Nephron (organoid): ENCODE measurements around the gene DNAH3.
"Not testable (repeated sequence)": the region's sequence is repeated elsewhere in the genome, so short reads cannot be mapped to it uniquely, and the experiment has no call there.

Source experiments
- H3K27ac Mint-ChIP-seq, 3 experiments: 2 replicates each; pipeline ENCODE4 v1.8.0; 2020; ENCODE audit warnings: mixed read lengths in 3 of 3, mild to moderate bottlenecking in 2 of 3, moderate library complexity in 1 of 3
- H3K27me3 Mint-ChIP-seq: 2 replicates; pipeline ENCODE4 v1.8.0; 2021; ENCODE audit warnings: low read depth, mild to moderate bottlenecking, moderate library complexity, mixed read lengths
- H3K36me3 Mint-ChIP-seq: 2 replicates; pipeline ENCODE4 v1.8.0; 2020; ENCODE audit warnings: low read depth, mixed read lengths
- H3K4me1 Mint-ChIP-seq: 2 replicates; pipeline ENCODE4 v1.8.0; 2020; ENCODE audit warnings: mixed read lengths
- H3K4me3 Mint-ChIP-seq, 3 experiments: 2 replicates each; pipeline ENCODE4 v1.8.0; 2020; ENCODE audit warnings: mild to moderate bottlenecking in 3 of 3, mixed read lengths in 3 of 3, moderate library complexity in 2 of 3
- H3K9me3 Mint-ChIP-seq: 2 replicates; pipeline ENCODE4 v1.8.0; 2020; ENCODE audit warnings: mixed read lengths
- TF ChIP-seq, protein P1 (sequence below), 3 experiments: fragments of 200-600 bp; sonication (generic); IDR thresholded peaks; one replicate each; pipeline ENCODE4 v1.5.0; 2021; ENCODE audit warnings: antibody characterized with exemption in 3 of 3; ENCODE audit not compliant: unreplicated experiment in 3 of 3

The DNAH3 gene

DNA sequence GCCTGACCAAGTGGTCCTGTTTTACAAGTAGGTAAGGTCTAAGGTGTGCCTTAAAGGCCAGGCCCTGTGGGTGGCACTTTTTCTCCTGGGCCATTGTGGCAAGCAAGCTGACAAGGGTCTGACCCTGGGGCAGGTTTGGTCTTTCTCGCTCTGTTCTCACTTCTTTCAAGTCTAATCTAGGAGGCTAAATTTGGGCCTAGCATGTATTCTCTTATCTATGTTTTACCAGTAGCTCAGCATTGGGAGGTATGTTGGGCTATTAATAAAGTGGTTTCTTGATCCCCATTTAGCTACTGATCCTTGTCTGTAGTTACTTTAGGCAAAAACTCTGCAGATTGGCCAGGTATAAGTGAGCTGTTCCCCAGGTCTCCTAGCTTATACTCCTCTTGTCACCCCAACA, 77.7 kb downstream of the DNAH3 start:
- H3K27ac Mint-ChIP-seq: no peak overlapping the region
- TF ChIP-seq, protein P1, sequence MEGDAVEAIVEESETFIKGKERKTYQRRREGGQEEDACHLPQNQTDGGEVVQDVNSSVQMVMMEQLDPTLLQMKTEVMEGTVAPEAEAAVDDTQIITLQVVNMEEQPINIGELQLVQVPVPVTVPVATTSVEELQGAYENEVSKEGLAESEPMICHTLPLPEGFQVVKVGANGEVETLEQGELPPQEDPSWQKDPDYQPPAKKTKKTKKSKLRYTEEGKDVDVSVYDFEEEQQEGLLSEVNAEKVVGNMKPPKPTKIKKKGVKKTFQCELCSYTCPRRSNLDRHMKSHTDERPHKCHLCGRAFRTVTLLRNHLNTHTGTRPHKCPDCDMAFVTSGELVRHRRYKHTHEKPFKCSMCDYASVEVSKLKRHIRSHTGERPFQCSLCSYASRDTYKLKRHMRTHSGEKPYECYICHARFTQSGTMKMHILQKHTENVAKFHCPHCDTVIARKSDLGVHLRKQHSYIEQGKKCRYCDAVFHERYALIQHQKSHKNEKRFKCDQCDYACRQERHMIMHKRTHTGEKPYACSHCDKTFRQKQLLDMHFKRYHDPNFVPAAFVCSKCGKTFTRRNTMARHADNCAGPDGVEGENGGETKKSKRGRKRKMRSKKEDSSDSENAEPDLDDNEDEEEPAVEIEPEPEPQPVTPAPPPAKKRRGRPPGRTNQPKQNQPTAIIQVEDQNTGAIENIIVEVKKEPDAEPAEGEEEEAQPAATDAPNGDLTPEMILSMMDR (IDR thresholded peaks at IDR 0.05; ENCODE audit: unreplicated experiment in 3 of 3): no peak
- peaks cover 7% of the 10 kb centered on the region for H3K27me3 Mint-ChIP-seq
- H3K9me3 Mint-ChIP-seq: no peaks in the 10 kb centered on the region
- H3K36me3 Mint-ChIP-seq: no peaks in the 10 kb centered on the region
- H3K4me1 Mint-ChIP-seq: no peaks in the 10 kb centered on the region
- H3K4me3 Mint-ChIP-seq: no peak overlapping the region

- H3K9me3 Mint-ChIP-seq: no peaks in the 10 kb centered on the region
These were observed 78.9 kb downstream of the DNAH3 start for GRCh38 chr16:21071741-21072140.

DNA sequence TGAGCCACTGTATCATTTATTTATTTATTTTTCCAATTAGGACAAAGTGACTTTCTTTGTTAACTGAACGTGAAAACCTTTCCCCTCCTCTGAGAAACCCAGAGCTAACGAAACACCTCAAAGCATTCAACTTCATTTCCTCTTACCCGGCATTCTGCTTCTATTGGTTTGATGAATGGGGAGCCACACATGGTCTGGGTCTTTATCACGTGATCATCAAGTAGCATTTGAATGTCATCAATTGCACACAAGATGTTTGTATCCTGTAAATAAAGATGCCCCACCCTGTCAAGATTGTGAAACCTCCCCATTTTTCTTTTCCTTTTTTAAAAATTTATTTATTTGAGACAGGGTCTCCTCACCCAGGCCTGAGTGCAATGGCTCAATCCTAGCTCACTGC, 80.1 kb downstream of the DNAH3 start:
- H3K4me3 Mint-ChIP-seq: no peak overlapping the region
- no peaks in the 10 kb centered on the region for H3K4me1 Mint-ChIP-seq
- peaks cover 7% of the 10 kb centered on the region for H3K27me3 Mint-ChIP-seq
- TF ChIP-seq, protein P1 (IDR thresholded peaks at IDR 0.05; ENCODE audit: unreplicated experiment in 3 of 3): no peak
- no peak overlapping the region for H3K27ac Mint-ChIP-seq
- no peaks in the 10 kb centered on the region for H3K36me3 Mint-ChIP-seq
- H3K9me3 Mint-ChIP-seq: no peaks in the 10 kb centered on the region

More at GRCh38 chr16:21071741-21072140, 78.9 kb downstream of the DNAH3 start:
- Mint-ChIP-seq H3K27ac (no peak overlapping the region), H3K27me3 (peaks cover 7% of the 10 kb centered on the region), H3K4me1 (no peaks in the 10 kb centered on the region), H3K36me3 (no peaks in the 10 kb centered on the region), H3K4me3 (no peak overlapping the region)
- TF ChIP-seq, protein P1 (IDR thresholded peaks at IDR 0.05; ENCODE audit: unreplicated experiment in 3 of 3): no peak

DNA sequence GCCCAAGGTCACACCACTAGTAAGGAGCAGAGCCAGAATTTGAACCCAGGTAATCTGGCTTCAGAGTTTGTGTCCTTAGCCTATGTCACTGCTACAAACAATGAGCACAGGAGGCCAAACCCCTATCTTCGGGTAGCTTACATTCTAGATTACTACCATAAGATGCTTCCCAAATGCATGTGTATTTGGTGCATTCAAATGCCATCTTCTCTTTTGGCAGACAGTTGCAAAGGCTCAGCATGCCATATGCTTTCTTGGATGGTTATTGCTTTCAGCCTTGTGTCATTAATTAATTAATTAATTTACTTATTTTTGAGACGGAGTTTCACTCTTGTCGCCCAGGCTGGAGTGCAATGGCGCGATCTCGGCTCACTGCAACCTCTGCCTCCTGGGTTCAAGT, 80.7 kb downstream of the DNAH3 start:
- TF ChIP-seq, protein P1 (IDR thresholded peaks at IDR 0.05; ENCODE audit: unreplicated experiment in 3 of 3): no peak
- no peaks in the 10 kb centered on the region for H3K36me3 Mint-ChIP-seq
- H3K27ac Mint-ChIP-seq: no peak overlapping the region
- peaks cover 7% of the 10 kb centered on the region for H3K27me3 Mint-ChIP-seq
- H3K9me3 Mint-ChIP-seq: no peaks in the 10 kb centered on the region
- no peak overlapping the region for H3K4me3 Mint-ChIP-seq
- H3K4me1 Mint-ChIP-seq: no peaks in the 10 kb centered on the region

DNA sequence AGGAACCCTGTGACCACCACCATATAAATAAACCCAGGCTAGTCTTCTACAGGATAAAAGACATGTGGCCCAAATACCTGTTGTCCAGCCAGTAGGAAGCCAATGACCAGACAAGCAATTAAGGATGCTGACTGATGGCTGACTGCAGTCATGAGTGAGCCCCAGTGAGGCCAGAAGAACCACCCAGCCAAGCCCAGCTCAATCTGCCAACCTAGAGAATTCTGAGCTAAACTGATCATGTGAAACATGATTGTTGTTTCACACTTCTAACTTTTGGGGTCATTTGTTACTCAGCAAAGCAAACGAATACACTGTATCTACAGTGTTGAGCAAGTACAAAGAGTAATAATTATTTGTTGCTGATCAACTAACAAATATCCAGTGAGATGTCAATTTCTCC, 86.4 kb downstream of the DNAH3 start:
- Mint-ChIP-seq H3K4me1 (no peaks in the 10 kb centered on the region), H3K27me3 (peaks cover 3% of the 10 kb centered on the region), H3K4me3 (no peak overlapping the region), H3K36me3 (no peaks in the 10 kb centered on the region), H3K27ac (no peak overlapping the region), H3K9me3 (no peaks in the 10 kb centered on the region)
- TF ChIP-seq, protein P1 (IDR thresholded peaks at IDR 0.05; ENCODE audit: unreplicated experiment in 3 of 3): no peak

DNA sequence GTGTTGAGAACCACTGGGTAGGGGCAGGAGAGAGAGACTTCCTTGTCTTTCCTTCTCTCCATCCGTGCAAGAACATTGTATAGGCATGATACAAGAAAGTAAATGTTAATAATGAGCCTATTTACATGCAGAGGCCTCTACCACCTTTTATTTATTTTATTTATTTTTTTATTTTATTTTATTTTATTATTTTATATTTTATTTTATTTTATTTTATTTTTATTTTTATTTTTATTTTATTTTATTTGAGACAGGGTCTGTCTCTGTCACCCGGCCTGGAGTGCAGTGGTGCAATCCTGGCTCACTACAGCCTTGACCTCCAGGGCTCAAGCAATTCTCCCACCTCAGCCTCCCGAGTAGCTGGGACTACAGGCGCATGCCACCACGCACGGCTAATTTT, 87.3 kb downstream of the DNAH3 start:
- H3K4me3 Mint-ChIP-seq, H3K27ac Mint-ChIP-seq, H3K27me3 Mint-ChIP-seq, H3K9me3 Mint-ChIP-seq, H3K4me1 Mint-ChIP-seq, H3K36me3 Mint-ChIP-seq: not testable (repeated sequence)
